ENCODE measurements around the gene CAPN5. TPM values are rescaled to one million over a fixed set of nuclear protein-coding genes. Genes with fewer than 3 reads are reported as not detected.
A peak's percentile ranks its signal among the peaks of the same experiment; 100 is the strongest.
"Not testable (repeated sequence)": the region's sequence is repeated elsewhere in the genome, so short reads cannot be mapped to it uniquely, and the experiment has no call there.

The CAPN5 gene
- total RNA-seq, 2 experiments from 2014 or later: 0.20 to 0.28 TPM

DNA sequence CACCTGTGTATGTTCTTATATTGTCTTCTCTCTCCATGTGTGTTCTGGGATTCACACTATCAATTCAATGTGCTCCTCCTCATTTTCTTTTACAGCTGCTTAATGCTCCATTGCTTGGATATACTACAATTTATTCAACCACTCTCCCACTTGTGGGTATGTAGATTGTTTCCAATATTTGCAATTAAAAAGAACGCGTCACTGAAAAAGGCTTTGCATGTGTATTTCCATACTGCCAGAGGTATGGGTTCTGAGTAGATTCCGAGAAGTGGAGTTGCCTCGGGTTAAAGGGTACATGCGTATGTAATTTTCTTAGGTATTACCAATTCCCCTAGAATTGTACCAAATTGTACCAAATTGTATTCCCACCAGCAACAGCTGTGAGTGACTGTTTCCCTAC, 7.0 kb upstream of the CAPN5 start:
- DNase-seq: no peak
- no peaks in the 10 kb centered on the region for H3K9me3 Mint-ChIP-seq (ENCODE audit: low read depth)
- H3K27me3 Mint-ChIP-seq: peaks cover 20% of the 10 kb centered on the region
- ATAC-seq: no peak
- CTCF ChIA-PET: no interaction called here
- peaks cover 2% of the 10 kb centered on the region for H3K36me3 Mint-ChIP-seq
- no peak overlapping the region for H3K4me3 Mint-ChIP-seq
- no peaks in the 10 kb centered on the region for H3K4me1 Mint-ChIP-seq
- H3K27ac Mint-ChIP-seq: no peak overlapping the region

- ATAC-seq (no peak), DNase-seq (no peak)
- H3K4me1 Mint-ChIP-seq: no peaks in the 10 kb centered on the region
- CTCF ChIA-PET: no interaction called here
- peaks cover 22% of the 10 kb centered on the region for H3K27me3 Mint-ChIP-seq
- H3K36me3 Mint-ChIP-seq: peaks cover 2% of the 10 kb centered on the region
- no peak overlapping the region for H3K4me3 Mint-ChIP-seq
- H3K27ac Mint-ChIP-seq: no peak overlapping the region
- H3K9me3 Mint-ChIP-seq (ENCODE audit: low read depth): no peaks in the 10 kb centered on the region
Measured at GRCh38 chr11:77060234-77060633, 6.5 kb upstream of the CAPN5 start.

GRCh38 chr11:77061258-77061657, 5.5 kb upstream of the CAPN5 start:
- H3K36me3 Mint-ChIP-seq; H3K9me3 Mint-ChIP-seq (ENCODE audit: low read depth); ATAC-seq; H3K27ac Mint-ChIP-seq; H3K4me3 Mint-ChIP-seq; H3K4me1 Mint-ChIP-seq; DNase-seq; CTCF ChIA-PET: not testable (repeated sequence)
- peaks cover 26% of the 10 kb centered on the region for H3K27me3 Mint-ChIP-seq

DNA sequence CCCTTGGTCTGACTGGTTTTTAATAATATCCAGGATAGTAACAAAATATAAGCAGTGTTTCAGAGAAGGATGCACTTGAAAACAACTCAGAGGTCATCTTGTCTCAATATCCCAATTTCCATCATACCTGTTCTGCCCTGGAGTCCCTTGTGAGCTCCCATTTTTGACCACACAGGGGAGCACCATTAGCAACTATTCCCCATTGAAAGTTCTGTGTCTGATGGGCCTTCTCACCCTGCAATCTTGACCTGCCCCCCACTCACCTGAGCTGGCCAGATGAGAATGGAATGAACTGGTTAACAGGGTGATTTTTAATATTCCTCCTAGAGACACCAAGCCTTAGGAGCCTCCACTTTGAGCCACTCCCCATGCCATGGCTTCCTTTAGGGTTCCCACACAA, 3.8 kb upstream of the CAPN5 start:
- H3K27ac Mint-ChIP-seq: no peak overlapping the region
- ATAC-seq: no peak

GRCh38 chr11:77063407-77063806, 3.4 kb upstream of the CAPN5 start:
- CTCF ChIA-PET: interaction anchor here (1.2 to 2.5 kb wide), 2 partner anchors 28 to 64 kb away, joined by 4 to 18 read pairs; no protein-coding TSS in a partner anchor
- no peak for ATAC-seq
- no peaks in the 10 kb centered on the region for H3K9me3 Mint-ChIP-seq (ENCODE audit: low read depth)
- H3K4me1 Mint-ChIP-seq: peaks cover 2% of the 10 kb centered on the region
- H3K4me3 Mint-ChIP-seq: no peak overlapping the region
- H3K27ac Mint-ChIP-seq: no peak overlapping the region
- H3K27me3 Mint-ChIP-seq: peaks cover 29% of the 10 kb centered on the region
- no peaks in the 10 kb centered on the region for H3K36me3 Mint-ChIP-seq
- no peak for DNase-seq

More for the DNA sequence above, 3.8 kb upstream of the CAPN5 start:
- CTCF ChIA-PET: interaction anchor here (1.1 to 2.5 kb wide), 3 partner anchors 18 to 64 kb away, joined by 3 to 18 read pairs (median 4); no protein-coding TSS in a partner anchor
- DNase-seq: no peak
- peaks cover 26% of the 10 kb centered on the region for H3K27me3 Mint-ChIP-seq
- no peaks in the 10 kb centered on the region for H3K9me3 Mint-ChIP-seq (ENCODE audit: low read depth)
- no peaks in the 10 kb centered on the region for H3K36me3 Mint-ChIP-seq
- H3K4me1 Mint-ChIP-seq: peaks cover 2% of the 10 kb centered on the region
- no peak overlapping the region for H3K4me3 Mint-ChIP-seq

DNA sequence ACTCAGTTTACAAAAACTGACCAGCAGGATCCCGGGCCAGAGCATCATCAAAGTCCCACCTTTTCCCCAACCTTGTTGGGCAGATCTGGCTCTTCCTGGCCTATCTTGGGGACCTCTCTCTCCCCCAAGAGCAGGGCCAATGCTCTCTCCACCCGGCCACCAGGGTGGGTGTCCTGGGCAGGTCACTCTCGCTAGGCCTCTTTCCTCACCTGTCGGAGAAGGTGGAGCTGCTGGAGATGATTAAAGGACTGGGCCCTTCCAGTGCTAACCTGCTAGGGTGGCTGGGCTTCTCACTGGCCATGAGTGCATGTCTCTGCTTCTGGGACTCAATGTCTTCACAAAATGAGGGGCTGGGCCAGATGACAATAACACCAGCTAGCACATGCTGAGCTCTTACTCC, 2.9 kb upstream of the CAPN5 start:
- Mint-ChIP-seq H3K27ac (no peak overlapping the region), H3K27me3 (peaks cover 32% of the 10 kb centered on the region), H3K4me3 (no peak overlapping the region), H3K9me3 (ENCODE audit: low read depth) (no peaks in the 10 kb centered on the region), H3K4me1 (peaks cover 2% of the 10 kb centered on the region), H3K36me3 (no peaks in the 10 kb centered on the region)
- no peak for ATAC-seq
- CTCF ChIA-PET: interaction anchor here (1.2 to 2.5 kb wide), 2 partner anchors 27 to 63 kb away, joined by 4 to 18 read pairs; no protein-coding TSS in a partner anchor
- DNase-seq: no peak

GRCh38 chr11:77064648-77065217, 2.0 kb upstream of the CAPN5 start:
- no peak for DNase-seq
- Mint-ChIP-seq H3K4me3 (no peak overlapping the region), H3K4me1 (peaks cover 2% of the 10 kb centered on the region), H3K36me3 (no peaks in the 10 kb centered on the region), H3K27me3 (peaks cover 32% of the 10 kb centered on the region), H3K27ac (no peak overlapping the region), H3K9me3 (ENCODE audit: low read depth) (no peaks in the 10 kb centered on the region)
- CTCF ChIA-PET: interaction anchor here (0.5 to 1.9 kb wide), 6 partner anchors 17 to 746 kb away, joined by 3 to 17 read pairs (median 4); no protein-coding TSS in a partner anchor
- ATAC-seq: no peak

DNA sequence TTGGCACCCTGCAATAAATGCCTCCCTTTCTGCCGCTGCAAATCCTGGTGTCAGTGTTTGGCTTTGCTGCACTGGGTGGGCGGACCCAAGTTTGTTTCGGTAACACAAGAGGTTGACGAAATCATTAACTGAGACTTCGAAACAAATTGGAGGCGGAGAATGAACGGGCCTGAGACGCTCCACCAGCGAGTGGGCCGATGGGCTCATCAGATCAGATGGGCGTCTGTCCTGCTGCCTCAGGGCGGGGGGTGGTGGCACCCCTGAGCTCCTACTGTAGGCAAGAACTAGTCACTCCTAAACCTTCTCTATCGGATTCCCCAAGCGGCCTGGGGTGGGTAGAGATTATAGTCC, 918 bp upstream of the CAPN5 start:
- ATAC-seq: no peak
- H3K27me3 Mint-ChIP-seq: peaks cover 29% of the 10 kb centered on the region
- DNase-seq: no peak
- H3K9me3 Mint-ChIP-seq (ENCODE audit: low read depth): no peaks in the 10 kb centered on the region
- no peaks in the 10 kb centered on the region for H3K36me3 Mint-ChIP-seq
- no peak overlapping the region for H3K27ac Mint-ChIP-seq
- CTCF ChIA-PET: interaction anchor here (1.0 to 1.9 kb wide), 7 partner anchors 17 to 747 kb away, joined by 3 to 17 read pairs (median 4); no protein-coding TSS in a partner anchor
- H3K4me1 Mint-ChIP-seq: peaks cover 2% of the 10 kb centered on the region
- peak overlapping the region; percentile 67 for H3K4me3 Mint-ChIP-seq

- Mint-ChIP-seq H3K4me3 (peak overlapping the region; percentile 41), H3K27me3 (peaks cover 24% of the 10 kb centered on the region), H3K36me3 (no peaks in the 10 kb centered on the region), H3K4me1 (peaks cover 14% of the 10 kb centered on the region), H3K27ac (no peak overlapping the region), H3K9me3 (ENCODE audit: low read depth) (no peaks in the 10 kb centered on the region)
- CTCF ChIA-PET: interaction anchor here (1.6 kb wide), 1 partner anchor 21 kb away, joined by 7 read pairs; no protein-coding TSS in a partner anchor
- DNase-seq: no peak
- ATAC-seq: no peak
Measured at GRCh38 chr11:77067861-77068443, 1.2 kb downstream of the CAPN5 start.

DNA sequence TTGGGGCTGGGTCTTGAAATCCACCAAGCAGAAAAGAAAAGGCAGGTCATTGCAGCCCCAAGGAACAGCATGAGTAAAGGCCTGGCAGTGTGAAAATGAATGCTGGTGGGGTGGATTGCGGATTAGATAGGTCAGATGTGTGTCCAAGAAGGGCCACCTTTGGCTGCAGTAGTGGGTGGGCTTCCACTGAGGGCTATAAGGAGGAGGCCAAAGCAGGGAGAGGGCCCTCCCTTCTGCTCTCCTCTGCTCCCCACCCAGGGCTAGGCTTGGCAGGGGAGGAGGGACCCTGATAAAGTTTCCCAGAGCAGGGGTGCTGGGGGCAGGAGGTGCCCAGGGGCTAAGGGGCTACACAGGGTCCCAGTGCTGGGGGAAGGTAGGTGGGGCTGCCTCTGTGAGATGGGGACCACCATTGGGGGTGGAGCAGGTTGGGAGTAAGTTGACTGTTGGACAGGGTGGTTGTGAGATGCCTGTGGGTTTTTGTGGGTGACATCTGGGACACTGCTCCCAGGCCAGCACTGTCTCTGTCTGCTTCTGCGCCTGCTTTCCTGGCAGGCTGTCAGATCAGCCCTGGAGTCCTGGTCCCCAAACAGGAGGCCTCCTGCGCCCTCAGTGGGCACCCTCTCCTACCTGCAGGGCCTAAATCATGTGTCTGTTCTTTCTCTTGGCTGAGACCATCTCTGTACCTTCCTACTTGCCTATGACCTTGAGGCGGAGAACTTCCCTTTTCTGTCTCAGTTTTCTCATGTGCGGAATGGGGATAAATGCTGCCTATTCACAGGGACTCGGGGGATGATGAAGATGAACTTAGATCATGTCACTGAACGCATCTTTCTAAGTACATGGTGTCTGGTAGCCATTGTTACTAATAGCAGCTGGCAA, 1.9 kb downstream of the CAPN5 start:
- DNase-seq (no peak), ATAC-seq (no peak)
- Mint-ChIP-seq H3K9me3 (ENCODE audit: low read depth) (no peaks in the 10 kb centered on the region), H3K36me3 (no peaks in the 10 kb centered on the region), H3K27ac (no peak overlapping the region), H3K4me1 (peaks cover 21% of the 10 kb centered on the region), H3K27me3 (peaks cover 24% of the 10 kb centered on the region), H3K4me3 (no peak overlapping the region)
- CTCF ChIA-PET: interaction anchor here (1.0 to 1.6 kb wide), 2 partner anchors 23 to 25 kb away, joined by 3 read pairs; no protein-coding TSS in a partner anchor

DNA sequence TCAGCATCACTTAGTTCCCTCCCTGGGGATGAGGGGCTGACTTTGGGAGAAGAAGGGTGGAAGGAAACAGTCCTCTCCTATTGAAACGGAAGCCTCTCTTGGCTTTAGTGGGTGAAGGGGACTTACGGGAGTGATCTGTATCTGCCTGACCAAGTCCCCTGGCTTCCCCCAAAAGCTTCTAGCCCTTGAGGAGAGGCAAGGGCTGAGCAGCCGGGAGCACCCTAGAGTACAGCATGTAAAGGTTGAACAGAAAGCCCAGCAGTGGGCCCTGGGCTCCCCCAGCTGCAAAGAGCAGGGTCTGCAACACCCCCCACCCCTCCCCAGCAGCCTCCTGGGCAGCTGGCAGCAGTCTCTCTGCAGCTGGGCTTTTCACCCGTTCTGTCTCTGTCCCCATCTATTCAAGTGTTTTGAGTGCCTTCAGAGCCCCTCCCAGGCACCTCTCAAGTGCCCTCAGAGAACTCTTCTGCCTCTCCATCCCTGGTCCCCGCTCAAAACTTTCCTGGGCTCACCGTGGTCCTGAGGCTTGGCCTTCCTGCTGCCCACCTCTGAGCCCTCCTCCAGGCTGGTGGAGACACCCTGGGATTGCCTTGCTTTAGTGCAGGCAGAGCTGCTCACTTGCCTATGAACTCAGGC, 2.7 kb downstream of the CAPN5 start:
- Mint-ChIP-seq H3K36me3 (no peaks in the 10 kb centered on the region), H3K4me1 (peaks cover 24% of the 10 kb centered on the region), H3K4me3 (no peak overlapping the region), H3K27me3 (peaks cover 24% of the 10 kb centered on the region), H3K9me3 (ENCODE audit: low read depth) (no peaks in the 10 kb centered on the region), H3K27ac (no peak overlapping the region)
- ATAC-seq: no peak
- no peak for DNase-seq
- CTCF ChIA-PET: interaction anchor here (1.0 to 1.6 kb wide), 3 partner anchors 22 to 24 kb away, joined by 3 to 7 read pairs (median 3); no protein-coding TSS in a partner anchor

DNA sequence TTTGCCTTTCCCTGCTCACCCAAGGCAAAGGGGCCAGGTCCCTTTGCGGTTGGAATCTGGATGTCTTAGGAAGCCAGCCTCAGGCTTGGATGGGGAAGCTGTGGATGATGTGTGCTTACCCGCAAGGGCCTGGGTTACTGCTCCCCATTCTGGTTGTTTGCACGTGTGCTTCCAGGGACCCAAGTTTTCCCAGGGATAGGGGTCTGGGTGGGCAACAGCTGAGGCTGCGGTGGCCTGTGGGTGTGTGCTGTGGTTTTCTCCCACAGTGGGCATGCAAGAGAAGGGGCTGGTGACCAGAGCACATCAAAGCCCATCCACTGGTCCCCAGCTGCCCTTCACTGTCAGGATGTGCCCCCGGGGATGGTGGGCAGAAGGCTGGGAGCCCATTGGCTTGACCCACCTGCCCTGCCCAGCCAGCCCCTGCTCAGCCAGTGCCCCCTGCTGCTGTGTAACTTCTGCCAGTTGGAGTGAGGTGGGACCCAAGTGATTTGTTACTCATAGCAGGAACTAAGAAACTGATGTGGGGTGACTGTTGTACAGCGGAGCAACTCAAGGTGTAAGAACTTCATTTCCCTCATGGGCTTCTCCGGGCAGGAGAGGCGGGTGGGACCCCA, 3.3 kb downstream of the CAPN5 start:
- ATAC-seq (no peak), DNase-seq (no peak)
- peaks cover 24% of the 10 kb centered on the region for H3K4me1 Mint-ChIP-seq
- H3K4me3 Mint-ChIP-seq: no peak overlapping the region
- H3K27ac Mint-ChIP-seq: no peak overlapping the region
- H3K9me3 Mint-ChIP-seq (ENCODE audit: low read depth): no peaks in the 10 kb centered on the region
- no peaks in the 10 kb centered on the region for H3K36me3 Mint-ChIP-seq
- H3K27me3 Mint-ChIP-seq: peaks cover 23% of the 10 kb centered on the region
- CTCF ChIA-PET: interaction anchor here (1.0 to 1.6 kb wide), 3 partner anchors 21 to 24 kb away, joined by 3 to 7 read pairs (median 3); no protein-coding TSS in a partner anchor
